Measurements from ENCODE around the gene VPS37B. TPM values are rescaled to one million over a fixed set of nuclear protein-coding genes. Genes with fewer than 3 reads are reported as not detected.

VPS37B gene
- total RNA-seq, 1 donor from 2014 or later = 22.9 TPM

DNA sequence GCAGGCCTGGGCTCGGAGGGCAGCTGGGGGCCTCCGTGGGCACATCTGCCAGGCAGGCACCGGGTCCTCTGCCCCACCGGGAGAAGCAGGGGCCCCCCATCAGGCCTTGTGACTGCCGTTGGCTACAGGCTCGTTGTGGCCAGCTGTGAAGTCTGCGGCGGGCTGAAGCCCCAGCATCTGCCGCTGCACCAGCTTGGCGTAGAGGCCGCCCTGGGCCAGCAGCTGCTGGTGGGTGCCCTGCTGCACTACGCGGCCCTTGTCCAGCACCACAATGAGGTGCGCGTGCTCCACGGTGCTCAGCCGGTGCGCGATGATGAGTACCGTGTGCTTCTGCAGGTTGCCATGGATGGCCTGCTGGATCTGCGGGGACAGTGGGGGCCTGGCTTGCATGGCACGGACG lies 33.9 kb upstream of the VPS37B start:
- Mint-ChIP-seq H3K27ac (no peak overlapping the region), H3K9me3 (ENCODE audit: low read depth) (no peaks in the 10 kb centered on the region), H3K36me3 (ENCODE audit: insufficient read depth) (no peaks in the 10 kb centered on the region), H3K27me3 (no peaks in the 10 kb centered on the region), H3K4me1 (ENCODE audit: low read depth) (no peaks in the 10 kb centered on the region), H3K4me3 (ENCODE audit: low read depth) (no peak overlapping the region)
- no peak for DNase-seq (ENCODE audit: low spot score, unreplicated experiment)
- TF ChIP-seq, protein P1, sequence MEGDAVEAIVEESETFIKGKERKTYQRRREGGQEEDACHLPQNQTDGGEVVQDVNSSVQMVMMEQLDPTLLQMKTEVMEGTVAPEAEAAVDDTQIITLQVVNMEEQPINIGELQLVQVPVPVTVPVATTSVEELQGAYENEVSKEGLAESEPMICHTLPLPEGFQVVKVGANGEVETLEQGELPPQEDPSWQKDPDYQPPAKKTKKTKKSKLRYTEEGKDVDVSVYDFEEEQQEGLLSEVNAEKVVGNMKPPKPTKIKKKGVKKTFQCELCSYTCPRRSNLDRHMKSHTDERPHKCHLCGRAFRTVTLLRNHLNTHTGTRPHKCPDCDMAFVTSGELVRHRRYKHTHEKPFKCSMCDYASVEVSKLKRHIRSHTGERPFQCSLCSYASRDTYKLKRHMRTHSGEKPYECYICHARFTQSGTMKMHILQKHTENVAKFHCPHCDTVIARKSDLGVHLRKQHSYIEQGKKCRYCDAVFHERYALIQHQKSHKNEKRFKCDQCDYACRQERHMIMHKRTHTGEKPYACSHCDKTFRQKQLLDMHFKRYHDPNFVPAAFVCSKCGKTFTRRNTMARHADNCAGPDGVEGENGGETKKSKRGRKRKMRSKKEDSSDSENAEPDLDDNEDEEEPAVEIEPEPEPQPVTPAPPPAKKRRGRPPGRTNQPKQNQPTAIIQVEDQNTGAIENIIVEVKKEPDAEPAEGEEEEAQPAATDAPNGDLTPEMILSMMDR (IDR thresholded peaks at IDR 0.05; ENCODE audit: unreplicated experiment) = no peak

DNA sequence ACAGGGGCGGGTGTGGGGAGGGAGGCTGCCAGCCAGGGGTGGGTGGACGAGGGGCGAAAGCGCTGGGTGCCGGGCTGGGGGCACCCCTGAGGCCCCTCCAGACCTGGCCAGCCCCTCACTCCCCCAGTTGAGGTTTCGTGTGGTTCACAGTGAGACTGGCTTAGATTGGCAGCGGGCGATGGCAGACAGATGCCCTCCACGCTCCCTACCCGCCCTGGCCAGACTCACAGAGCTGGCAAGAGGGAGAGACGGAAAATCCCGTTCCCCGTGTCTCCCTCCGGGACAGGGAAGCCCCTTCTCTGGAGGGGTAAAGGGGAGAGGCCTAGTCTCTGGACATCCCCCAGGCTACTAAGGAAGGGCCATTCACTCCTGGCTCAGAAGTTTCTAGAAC lies 33.2 kb upstream of the VPS37B start:
- H3K27me3 Mint-ChIP-seq = no peaks in the 10 kb centered on the region
- no peak overlapping the region for H3K4me3 Mint-ChIP-seq (ENCODE audit: low read depth)
- no peaks in the 10 kb centered on the region for H3K4me1 Mint-ChIP-seq (ENCODE audit: low read depth)
- DNase-seq (ENCODE audit: low spot score, unreplicated experiment) = no peak
- no peak overlapping the region for H3K27ac Mint-ChIP-seq
- TF ChIP-seq, protein P1 (IDR thresholded peaks at IDR 0.05; ENCODE audit: unreplicated experiment) = no peak
- no peaks in the 10 kb centered on the region for H3K36me3 Mint-ChIP-seq (ENCODE audit: insufficient read depth)
- no peaks in the 10 kb centered on the region for H3K9me3 Mint-ChIP-seq (ENCODE audit: low read depth)

DNA sequence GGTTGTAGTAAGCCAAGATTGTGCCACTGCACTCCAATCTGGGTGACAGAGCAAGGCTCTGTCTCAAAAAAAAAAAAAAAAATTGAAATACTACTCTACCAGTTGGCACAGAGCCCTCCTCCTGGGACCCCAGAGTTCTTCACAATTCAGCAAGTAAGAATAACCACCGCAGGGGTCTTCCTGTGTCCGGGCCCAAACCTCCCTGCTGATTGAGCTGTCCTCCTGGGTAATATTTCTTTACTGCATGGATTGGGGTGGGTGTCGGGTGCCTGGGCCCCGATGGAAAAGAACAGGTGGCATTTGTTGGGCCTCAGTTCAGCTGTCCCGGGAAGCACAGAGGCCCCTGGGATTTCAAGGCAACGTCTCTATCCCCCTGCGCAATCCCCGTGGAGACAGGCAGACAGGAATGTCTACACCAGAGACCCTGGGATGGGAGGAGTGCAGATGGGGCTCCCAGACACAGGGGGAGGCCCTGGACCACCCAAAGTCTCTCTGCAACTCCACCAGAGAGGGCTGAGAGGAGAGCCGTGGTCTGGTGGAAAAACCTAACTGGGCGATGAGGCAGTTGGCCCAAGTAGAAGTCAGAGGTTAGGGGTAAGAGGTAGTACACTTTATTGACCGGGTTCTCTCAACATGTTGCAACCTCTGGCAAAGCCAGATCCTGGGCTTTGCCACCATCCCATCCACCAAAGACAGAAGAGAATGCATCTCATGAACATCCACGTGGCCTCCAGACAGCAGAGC lies 32.7 kb upstream of the VPS37B start:
- H3K9me3 Mint-ChIP-seq (ENCODE audit: low read depth) = no peaks in the 10 kb centered on the region
- H3K4me3 Mint-ChIP-seq (ENCODE audit: low read depth) = no peak overlapping the region
- DNase-seq (ENCODE audit: low spot score, unreplicated experiment) = no peak
- no peak overlapping the region for H3K27ac Mint-ChIP-seq
- H3K4me1 Mint-ChIP-seq (ENCODE audit: low read depth) = no peaks in the 10 kb centered on the region
- TF ChIP-seq, protein P1 (IDR thresholded peaks at IDR 0.05; ENCODE audit: unreplicated experiment) = no peak
- no peaks in the 10 kb centered on the region for H3K27me3 Mint-ChIP-seq
- H3K36me3 Mint-ChIP-seq (ENCODE audit: insufficient read depth) = no peaks in the 10 kb centered on the region

DNA sequence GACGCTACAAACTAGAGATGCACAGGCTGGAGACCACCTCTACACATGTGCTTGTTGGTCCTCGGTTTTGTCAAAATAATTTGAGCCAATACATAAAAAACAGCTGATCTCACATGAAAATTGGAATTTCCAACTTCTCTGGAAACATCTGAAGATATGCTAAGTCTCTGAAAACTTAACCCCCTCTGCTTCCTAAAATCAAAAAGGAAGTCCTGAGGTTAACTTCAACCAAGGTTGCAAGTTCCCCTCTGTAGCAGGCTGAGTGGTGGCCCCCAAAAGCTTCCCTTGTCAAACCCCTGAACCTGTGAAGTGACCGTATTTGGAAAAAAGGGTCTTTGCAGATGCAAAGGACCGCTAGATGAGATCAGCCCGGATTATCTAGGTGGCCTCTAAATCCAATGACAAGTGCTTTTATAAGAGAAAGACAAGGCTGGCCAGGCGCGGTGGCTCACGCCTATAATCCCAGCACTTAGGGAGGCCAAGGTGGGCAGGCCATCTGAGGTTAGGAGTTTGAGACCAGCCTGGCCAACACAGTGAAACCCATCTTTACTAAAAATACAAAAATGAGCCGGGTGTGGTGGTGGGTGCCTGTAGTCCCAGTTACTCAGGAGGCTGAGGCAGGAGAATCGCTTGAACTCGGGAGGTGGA lies 32.0 kb upstream of the VPS37B start:
- no peaks in the 10 kb centered on the region for H3K4me1 Mint-ChIP-seq (ENCODE audit: low read depth)
- TF ChIP-seq, protein P1 (IDR thresholded peaks at IDR 0.05; ENCODE audit: unreplicated experiment) = no peak
- no peak overlapping the region for H3K4me3 Mint-ChIP-seq (ENCODE audit: low read depth)
- no peak for DNase-seq (ENCODE audit: low spot score, unreplicated experiment)
- no peaks in the 10 kb centered on the region for H3K36me3 Mint-ChIP-seq (ENCODE audit: insufficient read depth)
- H3K27me3 Mint-ChIP-seq = no peaks in the 10 kb centered on the region
- no peak overlapping the region for H3K27ac Mint-ChIP-seq
- no peaks in the 10 kb centered on the region for H3K9me3 Mint-ChIP-seq (ENCODE audit: low read depth)

DNA sequence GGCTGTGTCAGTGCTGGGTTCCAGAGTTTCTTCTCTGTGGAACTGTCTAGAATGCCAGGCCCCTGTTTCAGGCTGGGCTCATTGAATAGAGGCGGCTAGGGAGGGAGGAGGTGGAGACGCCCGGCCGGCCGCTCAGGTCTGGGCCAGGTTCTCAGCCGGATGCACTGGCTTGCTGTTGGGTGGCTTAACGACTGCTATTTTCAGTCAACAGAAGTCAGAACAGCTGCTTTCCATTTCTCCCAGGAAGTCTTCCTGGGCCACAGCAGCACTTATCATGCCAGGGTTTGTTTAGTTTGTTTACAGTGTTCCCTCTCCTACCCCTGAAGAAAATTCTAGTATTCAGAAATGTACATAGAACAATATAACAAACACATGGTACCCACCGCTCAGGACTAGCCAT lies 26.0 kb upstream of the VPS37B start:
- H3K9me3 Mint-ChIP-seq (ENCODE audit: low read depth) = no peaks in the 10 kb centered on the region
- H3K27me3 Mint-ChIP-seq = no peaks in the 10 kb centered on the region
- H3K4me1 Mint-ChIP-seq (ENCODE audit: low read depth) = peaks cover 6% of the 10 kb centered on the region
- no peaks in the 10 kb centered on the region for H3K36me3 Mint-ChIP-seq (ENCODE audit: insufficient read depth)
- H3K4me3 Mint-ChIP-seq (ENCODE audit: low read depth) = no peak overlapping the region
- TF ChIP-seq, protein P1 (IDR thresholded peaks at IDR 0.05; ENCODE audit: unreplicated experiment) = no peak
- no peak for DNase-seq (ENCODE audit: low spot score, unreplicated experiment)
- no peak overlapping the region for H3K27ac Mint-ChIP-seq

All from progenitor cell of endocrine pancreas (in vitro differentiated cells).